Left ventricle myocardium inferior (tissue), 1 donor: ENCODE results near the gene SSR3. TPM values are rescaled to one million over a fixed set of nuclear protein-coding genes. Genes with fewer than 3 reads are reported as not detected.

Experiments
- DNase-seq: peaks from one replicate; pipeline ENCODE4 v3.0.0-alpha.2; 2020
- H3K27ac ChIP-seq: fragments of 200-600 bp; replicated peaks from 2 replicates; pipeline ENCODE4 v1.8.0; 2021
- H3K27me3 ChIP-seq: fragments of 200-600 bp; 2 replicates; pipeline ENCODE4 v1.8.0; 2021; ENCODE audit warnings: low read depth
- H3K36me3 ChIP-seq: fragments of 200-600 bp; 2 replicates; pipeline ENCODE4 v1.8.0; 2021
- H3K4me1 ChIP-seq: fragments of 200-600 bp; 2 replicates; pipeline ENCODE4 v1.8.0; 2021
- H3K4me3 ChIP-seq: fragments of 200-600 bp; 2 replicates; pipeline ENCODE4 v1.8.0; 2021; ENCODE audit warnings: mild to moderate bottlenecking, moderate library complexity
- H3K9me3 ChIP-seq: fragments of 200-600 bp; replicated peaks from 2 replicates; pipeline ENCODE4 v1.8.0; 2021
- intact Hi-C: fragments of 100-400 bp; cut with micrococcal nuclease; formaldehyde crosslinking; loops from one replicate; pipeline ENCODE4 v1.11.0; 2022
- total RNA-seq: library from RNA; stranded (reverse); fragmentation: NEBNext Ultra II Directional; extraction: Animal tissue kit (Norgen Biotek cat#: 25700); gene quantifications from one replicate; pipeline ENCODE4 v1.2.1, GENCODE V29; 2021
- TF ChIP-seq, protein P1 (sequence below): fragments of 200-600 bp; IDR thresholded peaks from 2 replicates; pipeline ENCODE4 v1.8.0; 2021; ENCODE audit warnings: antibody characterized with exemption, mild to moderate bottlenecking, borderline replicate concordance
- donor health status: DM: no; HTN: yes; CAD: no; lungs with severe emphysema.

Gene SSR3
- total RNA-seq, 1 donor from 2014 or later: 208 TPM

DNA sequence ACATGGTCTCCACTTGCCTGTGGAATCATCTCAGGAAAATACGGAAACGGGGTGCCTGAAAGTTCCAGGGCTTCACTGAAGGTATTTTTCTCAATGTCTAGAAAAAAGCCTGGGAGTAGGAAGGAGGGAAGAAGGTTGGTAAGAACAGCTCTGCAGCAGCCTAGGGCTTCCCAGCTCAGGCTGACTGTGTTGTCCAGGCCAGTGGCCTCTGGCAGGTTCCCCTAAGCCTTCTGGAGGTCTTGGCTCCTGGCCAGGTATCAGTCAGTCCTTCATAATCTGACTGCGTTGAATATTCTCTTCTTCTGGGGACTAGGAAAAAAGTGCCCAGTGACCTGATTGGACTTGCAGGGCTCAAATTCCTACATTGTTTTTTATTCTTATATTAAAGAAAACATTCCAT is 38.6 kb downstream of the SSR3 start:
- peaks cover 9% of the 10 kb centered on the region for H3K4me1 ChIP-seq
- H3K4me3 ChIP-seq: no peak overlapping the region
- TF ChIP-seq, protein P1, sequence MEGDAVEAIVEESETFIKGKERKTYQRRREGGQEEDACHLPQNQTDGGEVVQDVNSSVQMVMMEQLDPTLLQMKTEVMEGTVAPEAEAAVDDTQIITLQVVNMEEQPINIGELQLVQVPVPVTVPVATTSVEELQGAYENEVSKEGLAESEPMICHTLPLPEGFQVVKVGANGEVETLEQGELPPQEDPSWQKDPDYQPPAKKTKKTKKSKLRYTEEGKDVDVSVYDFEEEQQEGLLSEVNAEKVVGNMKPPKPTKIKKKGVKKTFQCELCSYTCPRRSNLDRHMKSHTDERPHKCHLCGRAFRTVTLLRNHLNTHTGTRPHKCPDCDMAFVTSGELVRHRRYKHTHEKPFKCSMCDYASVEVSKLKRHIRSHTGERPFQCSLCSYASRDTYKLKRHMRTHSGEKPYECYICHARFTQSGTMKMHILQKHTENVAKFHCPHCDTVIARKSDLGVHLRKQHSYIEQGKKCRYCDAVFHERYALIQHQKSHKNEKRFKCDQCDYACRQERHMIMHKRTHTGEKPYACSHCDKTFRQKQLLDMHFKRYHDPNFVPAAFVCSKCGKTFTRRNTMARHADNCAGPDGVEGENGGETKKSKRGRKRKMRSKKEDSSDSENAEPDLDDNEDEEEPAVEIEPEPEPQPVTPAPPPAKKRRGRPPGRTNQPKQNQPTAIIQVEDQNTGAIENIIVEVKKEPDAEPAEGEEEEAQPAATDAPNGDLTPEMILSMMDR: no peak
- intact Hi-C loops: loop anchor here (10.0 kb wide), 1 partner anchor 481 kb away; no protein-coding TSS in a partner anchor
- peak overlapping the region; percentile 34 for H3K27ac ChIP-seq
- DNase-seq: peak; percentile 34
- no peaks in the 10 kb centered on the region for H3K9me3 ChIP-seq
- no peaks in the 10 kb centered on the region for H3K27me3 ChIP-seq
- H3K36me3 ChIP-seq: no peaks in the 10 kb centered on the region

GRCh38 chr3:156513619-156514018 is 41.3 kb downstream of the SSR3 start:
- intact Hi-C loops: loop anchor here (10.0 kb wide), 1 partner anchor 479 kb away; no protein-coding TSS in a partner anchor
- DNase-seq: no peak

GRCh38 chr3:156511987-156512677 is 42.8 kb downstream of the SSR3 start:
- Histone ChIP-seq H3K36me3 (no peaks in the 10 kb centered on the region), H3K4me1 (peaks cover 9% of the 10 kb centered on the region), H3K4me3 (no peak overlapping the region), H3K27ac (no peak overlapping the region), H3K27me3 (no peaks in the 10 kb centered on the region), H3K9me3 (no peaks in the 10 kb centered on the region)
- intact Hi-C loops: loop anchor here (10.0 kb wide), 1 partner anchor 477 kb away; no protein-coding TSS in a partner anchor
- TF ChIP-seq, protein P1: no peak
- DNase-seq: no peak

More at GRCh38 chr3:156513619-156514018, 41.3 kb downstream of the SSR3 start:
- no peak overlapping the region for H3K4me3 ChIP-seq
- H3K36me3 ChIP-seq: no peaks in the 10 kb centered on the region
- H3K4me1 ChIP-seq: peaks cover 9% of the 10 kb centered on the region
- TF ChIP-seq, protein P1: no peak
- no peaks in the 10 kb centered on the region for H3K27me3 ChIP-seq
- H3K27ac ChIP-seq: no peak overlapping the region
- H3K9me3 ChIP-seq: no peaks in the 10 kb centered on the region

DNA sequence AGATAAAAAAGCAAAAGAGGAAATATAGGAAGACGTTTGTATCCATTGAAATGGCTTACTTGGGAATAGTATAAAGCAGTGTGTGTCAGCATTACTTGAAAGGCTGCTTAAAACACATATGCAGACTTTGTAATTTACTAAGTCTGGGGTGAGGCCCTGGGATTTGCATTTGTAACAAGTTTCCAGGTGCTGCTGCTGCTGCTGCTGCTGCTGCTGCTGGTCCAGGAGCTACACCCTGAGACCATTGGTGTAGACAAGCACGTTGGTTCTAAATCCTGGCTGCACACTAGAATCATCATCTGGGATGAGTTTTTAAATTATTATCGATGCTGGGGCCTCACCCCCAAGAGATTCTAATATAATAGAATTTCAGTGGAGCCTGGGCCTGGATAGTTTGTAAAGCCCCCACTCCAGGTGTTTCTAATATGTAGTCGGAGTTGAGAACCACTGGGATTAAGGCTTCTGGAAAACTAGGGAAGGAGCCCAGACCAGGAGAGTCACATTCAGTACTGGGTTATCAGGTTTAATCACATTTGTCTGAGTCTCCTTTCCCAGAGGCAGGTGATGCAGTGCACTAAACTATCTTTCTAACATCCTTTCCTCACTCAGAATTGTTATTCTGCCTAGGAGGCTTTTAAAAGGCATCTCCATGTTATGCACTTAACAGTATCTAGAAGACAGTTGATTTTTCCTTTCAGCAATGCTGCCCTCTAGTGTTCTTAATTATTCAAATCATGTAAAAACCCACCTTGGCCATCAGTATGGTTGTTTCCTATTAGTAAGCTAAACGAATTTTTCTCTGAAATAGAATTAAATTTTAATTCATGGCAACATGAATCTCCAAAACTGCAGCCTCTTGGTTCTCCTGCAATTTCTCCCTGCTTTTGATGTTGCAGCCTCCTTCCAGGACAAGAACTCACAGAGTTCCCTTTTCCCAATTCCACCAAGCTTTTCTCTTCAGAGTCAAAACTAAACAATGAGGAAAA is 45.4 kb downstream of the SSR3 start:
- TF ChIP-seq, protein P1: peak; percentile 73
- H3K36me3 ChIP-seq: no peaks in the 10 kb centered on the region
- H3K4me1 ChIP-seq: no peaks in the 10 kb centered on the region
- no peak overlapping the region for H3K27ac ChIP-seq
- intact Hi-C loops: loop anchor here (5.0 to 10.0 kb wide), 2 partner anchors 357 to 475 kb away; no protein-coding TSS in a partner anchor
- H3K27me3 ChIP-seq: no peaks in the 10 kb centered on the region
- H3K4me3 ChIP-seq: no peak overlapping the region
- peaks cover 5% of the 10 kb centered on the region for H3K9me3 ChIP-seq
- DNase-seq: no peak

GRCh38 chr3:156507285-156507684 is 47.6 kb downstream of the SSR3 start:
- Histone ChIP-seq H3K4me3 (no peak overlapping the region), H3K27ac (no peak overlapping the region), H3K36me3 (no peaks in the 10 kb centered on the region), H3K4me1 (no peaks in the 10 kb centered on the region), H3K9me3 (peaks cover 8% of the 10 kb centered on the region), H3K27me3 (no peaks in the 10 kb centered on the region)
- TF ChIP-seq, protein P1: no peak
- DNase-seq: no peak
- intact Hi-C loops: loop anchor here (5.0 kb wide), 1 partner anchor 355 kb away; no protein-coding TSS in a partner anchor
